Glomerular visceral epithelial cell (primary cell): ENCODE measurements around the gene MMP15.
A peak's percentile ranks its signal among the peaks of the same experiment; 100 is the strongest.
"Not testable (repeated sequence)": the region's sequence is repeated elsewhere in the genome, so short reads cannot be mapped to it uniquely, and the experiment has no call there.

ENCODE experiments used
- DNase-seq: peaks from one replicate; pipeline ENCODE4 v3.0.0-alpha.2; 2016; ENCODE audit errors: extremely low spot score

MMP15 gene

DNA sequence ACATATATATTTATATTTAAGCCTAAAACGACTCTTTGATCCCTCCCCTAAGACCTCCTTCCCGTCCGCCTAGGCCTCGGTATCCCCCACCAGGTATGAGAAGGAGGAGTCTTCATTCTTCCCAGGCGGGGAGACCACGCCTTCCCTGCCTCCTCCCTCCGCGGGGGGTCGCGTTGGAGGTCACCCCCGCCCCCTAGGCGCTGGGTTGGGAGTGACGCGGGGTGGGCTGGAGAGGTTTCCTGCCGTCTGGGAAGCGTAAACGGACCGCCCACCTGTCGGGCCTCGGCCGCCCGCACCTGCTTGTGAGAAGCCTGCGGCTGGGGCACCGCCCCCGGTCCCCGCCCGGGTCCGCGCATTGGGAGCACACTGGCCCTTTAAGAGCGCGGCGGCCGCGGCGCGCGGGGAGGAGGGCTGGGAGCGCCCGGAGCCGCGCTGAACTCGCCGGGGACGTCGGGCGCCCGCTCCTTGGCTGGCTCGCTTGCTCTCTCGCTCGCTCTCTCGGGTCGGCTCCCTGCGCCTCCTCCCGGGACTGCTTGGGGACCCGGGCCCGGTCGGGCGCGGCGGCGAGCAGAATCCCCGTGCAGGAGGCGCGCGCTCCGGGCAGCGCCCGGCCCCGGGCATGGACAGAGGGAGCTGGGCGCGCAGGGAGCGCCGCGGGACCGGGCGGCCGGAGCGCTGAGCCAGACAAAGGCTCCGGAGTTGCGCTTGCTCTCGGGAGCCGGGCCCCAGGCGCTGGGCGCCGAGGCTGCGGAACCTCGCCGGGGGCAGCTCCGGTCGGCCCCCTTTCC is at the start of gene MMP15:
TSS of gene MMP15 (plus strand) at position 404 of the 788 bp plus-strand sequence. CDS start 597 bp downstream, outside the sequence.
- DNase-seq = peak; percentile 62

- DNase-seq = no peak
Measured at GRCh38 chr16:57976331-57976796, 49.2 kb upstream of the MMP15 start.

GRCh38 chr16:57977418-57978069 is 48.0 kb upstream of the MMP15 start:
- DNase-seq = no peak

DNA sequence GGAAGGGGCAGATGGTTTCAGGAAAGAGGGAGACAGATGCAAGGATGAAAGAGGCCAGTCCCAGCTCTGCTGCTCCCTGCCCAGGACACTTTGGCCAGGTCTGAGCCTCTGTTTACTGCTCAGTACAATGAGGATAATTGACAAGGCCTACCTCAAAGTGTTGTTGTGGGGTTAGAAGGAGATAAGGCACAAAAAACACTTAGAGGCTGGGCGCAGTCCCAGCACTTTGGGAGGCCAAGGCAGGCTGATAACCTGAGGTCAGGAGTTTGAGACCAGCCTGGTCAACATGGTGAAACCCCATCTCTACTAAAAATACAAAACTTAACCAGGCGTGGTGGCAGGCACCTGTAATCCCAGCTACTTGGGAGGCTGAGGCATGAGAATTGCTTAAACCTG is 47.5 kb upstream of the MMP15 start:
- DNase-seq = not testable (repeated sequence)

DNA sequence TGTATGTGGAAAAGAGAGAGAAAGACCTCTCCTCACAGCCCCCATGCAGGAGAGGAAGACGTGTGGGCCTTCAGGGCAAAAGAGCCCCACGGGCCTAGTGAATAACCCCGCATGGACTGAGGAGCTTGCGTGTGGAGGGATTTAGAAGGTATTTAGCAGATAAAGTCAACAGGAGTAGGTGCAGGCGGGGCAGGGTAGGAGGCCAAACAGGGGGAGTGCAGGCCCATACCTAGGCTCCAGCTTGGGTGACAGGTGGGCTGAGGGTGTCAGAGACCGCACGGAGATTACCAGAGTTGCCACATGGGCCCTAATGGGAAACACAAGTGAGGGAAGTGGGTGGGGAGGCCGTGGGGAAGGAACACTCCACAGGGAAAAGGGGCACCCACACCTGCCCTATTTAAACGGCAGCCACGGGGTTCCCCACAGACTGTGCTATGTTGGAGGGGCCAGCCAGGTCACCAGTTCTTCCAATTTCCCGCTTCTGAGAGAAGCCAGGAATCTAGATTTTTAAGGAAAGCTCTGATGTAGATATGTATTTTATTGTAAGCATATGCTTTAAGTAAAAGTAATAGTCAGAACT is 46.5 kb upstream of the MMP15 start:
- no peak for DNase-seq

DNA sequence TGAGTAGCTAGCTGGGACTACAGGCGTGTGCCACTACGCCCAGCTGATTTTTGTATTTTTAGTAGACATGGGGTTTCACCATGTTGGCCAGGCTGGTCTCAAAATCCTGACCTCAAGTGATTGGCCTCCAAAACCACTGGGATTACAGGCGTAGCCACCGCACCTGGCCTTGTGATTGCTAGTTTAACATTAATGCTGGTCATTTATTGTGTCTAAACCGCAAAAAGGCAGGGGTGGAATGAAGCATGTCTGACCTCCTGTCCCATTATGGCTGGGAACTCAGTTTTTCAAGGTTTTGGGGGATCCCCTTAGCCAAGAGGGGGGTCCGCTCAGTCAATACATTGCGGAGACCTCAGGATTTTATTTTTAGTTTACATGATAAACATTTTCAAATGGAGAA is 43.9 kb upstream of the MMP15 start:
- DNase-seq = peak; percentile 37

- DNase-seq = no peak
Measured at GRCh38 chr16:57982385-57982784, 43.2 kb upstream of the MMP15 start.

GRCh38 chr16:57984443-57985203 is 40.9 kb upstream of the MMP15 start:
- DNase-seq = peak; percentile 46

- DNase-seq = no peak
Measured at GRCh38 chr16:57985204-57986181, 40.1 kb upstream of the MMP15 start.

DNA sequence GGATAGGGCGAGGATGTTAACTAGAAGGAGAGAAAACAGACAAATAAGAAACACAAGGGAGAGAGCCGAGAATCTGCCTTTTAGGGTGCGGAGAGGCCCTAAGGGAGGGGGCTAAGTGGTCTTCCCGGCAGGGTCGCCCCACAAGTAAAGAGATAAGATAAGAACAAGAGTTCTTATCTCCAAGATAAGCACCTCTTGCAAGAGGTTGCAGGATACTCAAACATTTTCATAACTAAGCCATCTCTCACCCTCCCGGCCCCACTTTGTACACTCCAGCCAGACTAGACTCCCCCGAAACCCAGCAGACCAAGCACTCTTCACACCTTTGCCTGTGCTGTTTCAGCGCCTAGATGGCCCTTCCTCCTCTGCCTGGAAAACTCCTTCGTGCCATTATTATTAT is 39.4 kb upstream of the MMP15 start:
- no peak for DNase-seq

- DNase-seq = no peak
Measured at GRCh38 chr16:57987441-57988177, 37.9 kb upstream of the MMP15 start.

DNA sequence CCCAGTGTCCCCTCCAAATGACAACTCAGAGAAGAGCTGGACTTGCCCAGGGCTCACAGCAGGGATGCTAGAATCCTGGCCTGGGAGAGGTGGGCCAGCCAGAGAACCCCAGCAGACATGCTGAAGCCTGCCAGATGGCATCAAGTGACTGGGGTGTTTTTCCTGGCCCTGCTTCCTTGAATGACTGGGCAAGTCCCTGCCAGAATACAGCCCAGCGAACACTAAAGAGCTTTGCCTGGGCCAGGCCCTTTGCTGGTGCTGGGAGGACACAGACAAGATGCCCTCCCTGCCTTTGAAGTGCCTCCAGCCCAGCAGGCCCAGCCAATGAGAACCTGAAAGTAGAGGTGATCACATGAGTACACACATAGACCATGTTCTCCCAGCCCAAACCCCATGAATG is 36.6 kb upstream of the MMP15 start:
- peak; percentile 47 for DNase-seq

- no peak for DNase-seq
Measured at GRCh38 chr16:57991551-57992059, 33.9 kb upstream of the MMP15 start.

DNA sequence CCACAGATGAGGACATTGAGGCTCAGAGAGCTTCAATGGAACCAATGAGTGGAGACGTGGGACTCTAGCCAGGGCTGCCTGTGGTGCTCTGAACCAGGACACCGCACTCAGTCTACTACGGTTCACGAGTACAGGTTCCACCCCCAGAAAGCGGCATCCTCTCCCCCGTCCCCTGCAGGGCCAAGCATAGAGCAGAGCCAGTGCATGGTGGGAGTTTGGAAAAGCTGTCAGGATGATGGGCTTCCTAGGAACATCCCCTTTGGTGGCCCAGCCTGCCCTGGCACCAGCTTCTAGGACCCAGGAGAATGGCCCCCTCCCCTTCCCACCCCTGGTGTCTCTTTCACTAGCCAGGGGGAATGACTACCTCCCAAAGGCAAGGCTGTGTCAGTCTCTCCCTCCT is 33.5 kb upstream of the MMP15 start:
- DNase-seq = no peak

DNA sequence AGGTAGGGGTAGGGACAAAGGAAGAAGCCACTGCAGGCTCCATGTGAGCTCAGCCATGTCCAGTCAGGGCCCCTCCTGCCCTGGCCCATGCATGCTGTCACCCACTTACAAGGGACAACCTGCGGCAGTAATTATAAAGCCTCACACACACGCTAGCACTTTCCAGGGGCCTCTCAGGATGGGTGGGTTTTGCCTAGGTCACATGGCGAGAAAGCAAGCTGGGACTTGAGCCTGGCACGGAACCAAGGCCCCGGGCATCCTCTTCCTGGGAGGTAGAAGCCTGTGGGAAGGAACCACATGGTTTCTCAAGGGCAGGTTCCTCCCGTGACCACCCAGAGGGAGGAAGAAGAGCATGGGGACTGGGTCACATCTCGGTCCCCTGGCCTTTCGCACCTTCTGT is 32.1 kb upstream of the MMP15 start:
- DNase-seq = peak; percentile 28

- no peak for DNase-seq
Measured at GRCh38 chr16:57993897-57994296, 31.7 kb upstream of the MMP15 start.

GRCh38 chr16:57994361-57994760 is 31.2 kb upstream of the MMP15 start:
- no peak for DNase-seq

- DNase-seq = peak; percentile 26
Measured at GRCh38 chr16:57994778-57995177, 30.8 kb upstream of the MMP15 start.

GRCh38 chr16:57995721-57996405 is 29.7 kb upstream of the MMP15 start:
- DNase-seq = no peak
